HG03521 (cell line): Measurements from ENCODE around the gene NR1I3.
"Not testable (repeated sequence)": the region's sequence is repeated elsewhere in the genome, so short reads cannot be mapped to it uniquely, and the experiment has no call there.

Source experiments
- ATAC-seq: cut with Tn5 transposase; IDR thresholded peaks from one replicate; pipeline ENCODE4 v1.9.1; 2021; ENCODE audit warnings: mild to moderate bottlenecking, moderate library complexity; ENCODE audit not compliant: unreplicated experiment

The NR1I3 gene, protein sequence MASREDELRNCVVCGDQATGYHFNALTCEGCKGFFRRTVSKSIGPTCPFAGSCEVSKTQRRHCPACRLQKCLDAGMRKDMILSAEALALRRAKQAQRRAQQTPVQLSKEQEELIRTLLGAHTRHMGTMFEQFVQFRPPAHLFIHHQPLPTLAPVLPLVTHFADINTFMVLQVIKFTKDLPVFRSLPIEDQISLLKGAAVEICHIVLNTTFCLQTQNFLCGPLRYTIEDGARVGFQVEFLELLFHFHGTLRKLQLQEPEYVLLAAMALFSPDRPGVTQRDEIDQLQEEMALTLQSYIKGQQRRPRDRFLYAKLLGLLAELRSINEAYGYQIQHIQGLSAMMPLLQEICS

GRCh38 chr1:161238039-161238473 is at the start of gene NR1I3:
Gene NR1I3, minus strand, starts transcription at chr1:161238203. Its CDS starts 1,638 bp downstream, at chr1:161236565.
- ATAC-seq: no peak

- ATAC-seq: no peak
These were observed 49.6 kb upstream of the NR1I3 start for GRCh38 chr1:161287482-161288054.

GRCh38 chr1:161285521-161285920 is 47.5 kb upstream of the NR1I3 start:
- ATAC-seq: no peak

GRCh38 chr1:161285113-161285512 is 47.1 kb upstream of the NR1I3 start:
- ATAC-seq: no peak

DNA sequence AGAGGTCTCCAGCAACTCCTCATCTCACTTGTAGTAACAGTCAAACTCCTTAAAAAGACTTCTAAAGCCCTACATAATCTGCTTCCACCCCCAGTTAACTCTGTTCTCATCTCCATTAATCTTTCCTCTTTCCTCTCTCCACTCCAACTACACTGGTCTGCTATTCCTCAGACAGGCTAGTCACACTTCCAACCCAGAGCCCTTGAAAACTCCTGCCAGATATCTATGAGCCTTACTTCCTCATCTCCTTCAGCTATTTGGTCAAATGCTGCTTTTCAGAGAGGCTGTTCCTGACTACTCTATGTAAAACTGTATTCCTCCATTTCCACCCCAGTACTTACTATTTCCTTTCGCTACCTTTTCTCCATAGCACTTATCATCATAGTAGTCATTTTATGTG is 45.0 kb upstream of the NR1I3 start:
- ATAC-seq: no peak

DNA sequence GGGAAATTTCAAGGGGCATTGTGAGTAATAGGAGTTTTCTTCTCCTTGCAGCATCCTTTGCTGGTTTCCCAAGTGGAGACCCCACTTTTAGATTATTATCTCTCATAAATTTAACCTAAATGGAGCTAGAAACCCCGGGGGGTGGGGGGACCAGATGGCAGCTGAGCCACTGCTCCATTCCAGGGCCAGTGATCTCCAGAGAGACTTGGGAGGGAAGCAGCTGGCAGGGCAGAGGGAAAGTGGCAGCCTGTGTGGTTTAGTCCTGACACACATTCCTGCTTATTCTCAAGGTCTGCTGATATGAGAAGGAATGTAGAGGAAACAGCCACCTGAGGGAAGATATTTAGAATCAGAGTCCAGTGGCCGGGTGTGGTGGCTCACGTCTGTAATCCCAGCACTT is 36.9 kb upstream of the NR1I3 start:
- no peak for ATAC-seq

DNA sequence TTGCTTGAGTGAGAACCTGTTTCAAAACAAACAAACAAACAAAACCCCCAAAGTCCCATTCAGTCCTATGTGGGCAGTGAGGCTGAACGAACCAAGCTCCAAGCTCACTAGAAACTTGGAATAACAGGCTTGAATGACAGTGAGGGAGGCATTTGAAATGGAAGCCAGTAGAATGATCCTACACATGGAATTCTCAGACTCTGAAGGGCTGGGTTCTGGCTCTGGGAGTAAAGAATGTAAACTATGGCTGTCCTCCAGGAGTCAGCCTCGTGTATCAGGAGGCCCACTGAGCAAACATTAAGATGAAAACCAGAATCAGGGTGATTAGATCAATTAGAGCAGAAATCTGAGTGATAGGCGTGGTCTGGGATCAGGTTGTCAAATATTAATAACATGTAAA is 35.4 kb upstream of the NR1I3 start:
- ATAC-seq: no peak

DNA sequence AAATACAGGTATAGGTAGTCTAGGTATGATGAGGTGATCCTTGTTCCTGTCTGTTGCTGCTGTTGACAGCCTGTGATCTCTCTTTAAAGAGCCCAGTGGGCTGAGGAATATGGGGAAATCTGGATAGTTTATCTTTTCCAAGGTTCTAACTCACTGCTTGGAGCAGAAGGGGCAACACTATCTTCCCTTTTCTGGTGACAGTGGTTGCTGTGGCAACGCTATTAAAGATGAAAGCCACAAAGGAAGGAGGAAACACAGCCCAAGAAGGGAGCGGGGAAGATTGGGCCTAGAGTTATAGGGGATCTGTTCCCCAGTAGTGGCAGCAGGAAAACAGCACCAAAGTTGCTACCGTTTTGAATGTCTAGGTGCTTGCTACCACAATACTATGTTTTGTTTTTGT is 29.3 kb upstream of the NR1I3 start:
- no peak for ATAC-seq

DNA sequence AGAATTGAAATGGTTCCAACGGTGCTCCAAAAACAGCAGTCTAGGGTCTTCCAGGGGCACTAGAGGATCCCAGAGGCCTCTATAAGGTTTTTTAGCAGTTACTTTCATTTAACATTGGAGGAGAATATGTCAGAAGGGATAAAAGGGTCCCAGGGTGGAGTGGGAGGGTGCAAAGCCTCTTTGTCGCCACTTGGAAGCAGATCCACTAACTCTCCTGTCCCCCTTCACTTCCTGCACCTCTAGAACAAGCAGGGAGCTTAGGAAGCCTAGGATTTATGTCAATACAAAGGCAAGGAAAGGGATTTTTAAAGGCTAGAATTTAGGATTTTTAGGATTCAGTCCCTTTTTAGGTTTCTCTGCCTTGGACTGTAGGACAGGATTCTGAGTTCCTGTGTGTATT is 28.8 kb upstream of the NR1I3 start:
- no peak for ATAC-seq

DNA sequence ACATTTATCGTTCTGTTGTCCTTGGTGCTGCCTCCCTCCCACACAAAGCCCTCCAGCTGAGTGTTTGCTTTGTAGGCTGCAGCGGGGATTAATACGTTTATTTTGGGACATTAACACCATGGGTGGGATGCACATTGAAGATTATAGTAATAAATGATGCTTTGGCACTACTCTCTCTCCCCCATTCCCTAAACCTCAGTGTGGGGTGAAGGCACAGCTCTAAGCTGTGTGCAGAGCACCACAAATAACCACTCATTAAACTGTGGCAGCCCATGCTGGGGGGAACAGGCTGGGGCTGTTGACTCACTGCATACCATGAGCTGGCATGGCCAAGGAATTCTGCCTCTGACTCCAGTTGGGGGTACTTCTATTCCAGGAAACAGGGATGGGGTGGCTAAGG is 28.2 kb upstream of the NR1I3 start:
- no peak for ATAC-seq

DNA sequence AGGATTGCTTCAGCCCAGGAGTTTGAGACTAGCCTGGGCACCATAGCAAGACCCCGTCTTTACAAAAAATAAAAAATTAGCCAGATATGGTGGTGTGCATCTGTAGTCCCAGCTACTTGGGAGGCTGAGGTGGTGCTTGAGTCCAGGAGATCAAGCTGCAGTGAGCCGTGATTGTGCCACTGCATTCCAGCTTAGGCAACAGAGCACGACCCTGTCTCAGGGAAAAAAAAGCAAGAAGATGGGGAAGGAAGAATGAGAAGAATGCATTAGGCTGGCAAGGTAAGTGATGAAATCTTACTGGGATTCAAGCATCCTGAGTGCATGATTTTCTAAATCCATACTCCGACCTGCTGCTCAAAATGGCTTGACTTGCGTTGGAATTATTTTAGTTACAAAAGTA is 27.3 kb upstream of the NR1I3 start:
- no peak for ATAC-seq

GRCh38 chr1:161261261-161262235 is 23.5 kb upstream of the NR1I3 start:
- ATAC-seq: no peak

DNA sequence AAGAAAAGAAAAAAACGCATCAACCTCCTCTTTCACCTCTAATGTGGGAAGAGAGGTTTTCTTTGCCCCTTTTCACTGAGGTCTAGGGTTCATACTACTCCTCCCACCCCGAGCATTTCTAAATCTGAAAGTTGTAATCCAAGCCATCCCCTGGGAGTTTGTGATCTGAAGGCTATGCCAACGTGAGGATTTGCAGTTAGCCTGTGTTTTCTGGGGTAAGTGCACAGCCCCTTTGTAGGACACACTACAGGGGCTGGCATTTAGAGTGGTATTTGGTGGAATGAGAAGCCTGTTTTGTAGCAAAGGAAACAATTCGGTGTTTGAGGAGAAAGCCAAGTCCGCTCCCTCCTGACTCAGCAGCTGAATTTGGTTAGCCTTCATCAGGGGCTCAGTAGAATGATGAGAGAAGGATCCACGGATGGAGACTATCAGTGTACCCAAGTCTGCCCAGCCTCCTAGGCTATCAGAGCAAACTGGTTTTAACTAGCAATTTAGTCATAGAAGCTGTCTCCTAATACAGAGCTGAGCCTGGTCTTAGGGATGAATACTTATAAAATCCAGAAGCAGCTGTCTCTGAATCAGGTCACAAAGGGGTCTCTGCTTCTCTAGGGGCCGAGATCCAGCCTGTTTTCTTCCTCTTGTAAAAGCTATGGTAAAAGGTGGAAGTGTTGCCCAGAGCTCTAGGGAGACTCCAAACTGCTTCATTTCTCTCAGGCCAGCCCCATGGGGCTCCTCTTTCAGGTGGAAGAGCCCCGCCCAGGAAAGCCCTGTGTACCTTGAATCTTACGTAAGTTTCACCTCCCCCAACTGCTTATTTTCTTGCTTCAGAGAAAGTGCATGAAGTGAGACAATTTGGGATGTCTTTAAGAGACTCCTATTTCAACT is 22.6 kb upstream of the NR1I3 start:
- ATAC-seq: no peak

DNA sequence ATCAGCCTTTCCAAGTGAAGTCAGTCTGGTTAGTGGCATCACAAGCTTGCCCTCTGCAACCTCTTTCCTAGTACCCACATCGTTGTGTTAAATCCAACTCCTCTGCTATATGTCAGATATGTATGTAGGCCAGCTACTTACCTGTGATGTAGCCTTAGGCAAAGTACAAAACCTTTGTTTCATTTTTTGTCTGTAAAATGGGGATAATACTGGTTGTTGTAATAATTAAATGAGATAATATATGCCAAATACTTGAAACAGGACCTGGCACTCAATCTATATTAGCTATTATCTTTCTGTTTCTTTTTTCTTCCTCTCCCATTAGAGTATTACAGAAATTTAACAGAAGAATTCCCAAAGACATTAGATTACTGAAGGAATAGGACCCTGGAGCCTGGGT is 21.8 kb upstream of the NR1I3 start:
- ATAC-seq: no peak

DNA sequence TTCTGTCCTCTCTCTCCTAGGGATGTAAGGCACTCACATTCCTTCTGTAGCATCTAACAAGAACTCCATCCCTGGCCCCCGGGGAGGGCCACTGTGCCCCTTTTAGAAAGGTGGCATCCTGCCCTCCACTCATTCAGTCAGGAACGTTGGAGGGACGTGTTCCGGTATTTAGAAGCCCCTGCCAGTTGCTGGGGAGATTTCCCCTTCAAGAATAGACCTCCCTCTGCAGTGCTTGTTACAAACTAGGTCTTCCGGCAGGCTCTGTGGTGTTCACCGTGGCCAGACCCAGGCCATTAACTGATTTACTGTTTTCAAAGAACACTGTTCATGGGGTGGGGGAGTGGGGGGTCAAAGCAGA is 21.3 kb upstream of the NR1I3 start:
- no peak for ATAC-seq

GRCh38 chr1:161258439-161259344 is 20.7 kb upstream of the NR1I3 start, which contains the start of gene PCP4L1:
Gene PCP4L1, plus strand, starts transcription at chr1:161258745. Its CDS starts 230 bp downstream, at chr1:161258975.
- no peak for ATAC-seq

DNA sequence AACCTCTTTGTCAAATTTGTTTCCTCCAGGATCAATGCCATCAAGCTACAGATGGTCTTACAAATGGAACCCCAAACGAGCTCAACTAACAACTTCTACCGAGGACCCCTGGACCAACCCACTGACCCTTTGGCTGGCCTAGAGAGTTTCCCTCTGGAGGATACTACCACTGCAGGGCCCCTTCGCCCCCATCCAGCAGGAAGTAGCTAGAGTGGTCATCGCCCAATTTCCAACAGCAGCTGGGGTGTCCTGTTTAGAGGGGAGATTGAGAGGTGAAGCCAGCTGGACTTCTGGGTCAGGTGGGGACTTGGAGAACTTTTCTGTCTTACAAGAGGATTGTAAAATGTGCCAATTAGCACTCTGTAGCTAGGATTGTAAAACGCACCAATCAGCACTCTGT is 19.1 kb upstream of the NR1I3 start:
- not testable (repeated sequence) for ATAC-seq

DNA sequence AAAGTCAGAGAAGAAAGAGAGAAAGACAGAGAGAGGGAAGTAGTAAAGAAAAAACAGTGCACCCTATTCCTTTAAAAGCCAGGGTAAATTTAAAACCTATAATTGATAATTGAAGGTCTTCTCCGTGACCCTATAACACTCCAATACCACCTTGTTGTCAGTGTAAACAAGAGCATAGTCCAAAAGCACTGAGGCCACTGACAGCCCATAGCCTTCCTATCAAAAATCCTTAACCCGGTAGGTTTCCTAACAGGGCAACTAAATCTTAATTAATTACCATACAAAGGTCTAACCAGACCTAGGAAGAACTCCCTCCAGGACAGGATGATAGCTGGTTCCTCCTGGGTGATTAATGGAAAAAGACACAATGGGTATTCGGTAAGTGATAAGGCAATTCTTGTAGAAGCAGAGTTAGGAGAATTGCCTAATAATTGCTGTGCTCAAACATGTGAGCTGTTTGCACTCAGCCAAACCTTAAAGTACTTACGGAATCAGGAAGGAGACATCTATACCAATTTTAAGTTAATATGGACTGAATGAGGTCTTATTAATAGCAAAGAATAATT is 18.0 kb upstream of the NR1I3 start:
- ATAC-seq: not testable (repeated sequence)

DNA sequence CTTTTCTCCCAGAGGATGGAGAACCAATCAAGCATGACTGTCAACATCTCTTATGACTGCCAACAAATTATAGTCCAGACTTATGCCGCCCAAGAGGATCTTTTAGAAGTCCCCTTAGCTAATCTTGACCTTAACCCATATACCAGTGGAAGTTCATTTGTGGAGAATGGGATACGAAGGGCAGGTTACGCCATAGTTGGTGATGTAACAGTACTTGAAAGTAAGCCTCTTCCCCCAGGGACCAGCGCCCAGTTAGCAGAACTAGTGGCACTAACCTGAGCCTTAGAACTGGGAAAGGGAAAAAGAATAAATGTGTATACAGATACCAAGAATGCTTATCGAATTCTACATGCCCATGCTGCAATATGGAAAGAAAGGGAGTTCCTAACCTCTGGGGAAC is 17.3 kb upstream of the NR1I3 start:
- ATAC-seq: not testable (repeated sequence)
